HG02938 (cell line): ENCODE results near the gene ZMYM4.
"Not testable (repeated sequence)": the region's sequence is repeated elsewhere in the genome, so short reads cannot be mapped to it uniquely, and the experiment has no call there.

Experiments used
- ATAC-seq: cut with Tn5 transposase; IDR thresholded peaks from one replicate; pipeline ENCODE4 v1.9.1; 2021; ENCODE audit warnings: mild to moderate bottlenecking, moderate library complexity; ENCODE audit not compliant: unreplicated experiment

Gene ZMYM4

DNA sequence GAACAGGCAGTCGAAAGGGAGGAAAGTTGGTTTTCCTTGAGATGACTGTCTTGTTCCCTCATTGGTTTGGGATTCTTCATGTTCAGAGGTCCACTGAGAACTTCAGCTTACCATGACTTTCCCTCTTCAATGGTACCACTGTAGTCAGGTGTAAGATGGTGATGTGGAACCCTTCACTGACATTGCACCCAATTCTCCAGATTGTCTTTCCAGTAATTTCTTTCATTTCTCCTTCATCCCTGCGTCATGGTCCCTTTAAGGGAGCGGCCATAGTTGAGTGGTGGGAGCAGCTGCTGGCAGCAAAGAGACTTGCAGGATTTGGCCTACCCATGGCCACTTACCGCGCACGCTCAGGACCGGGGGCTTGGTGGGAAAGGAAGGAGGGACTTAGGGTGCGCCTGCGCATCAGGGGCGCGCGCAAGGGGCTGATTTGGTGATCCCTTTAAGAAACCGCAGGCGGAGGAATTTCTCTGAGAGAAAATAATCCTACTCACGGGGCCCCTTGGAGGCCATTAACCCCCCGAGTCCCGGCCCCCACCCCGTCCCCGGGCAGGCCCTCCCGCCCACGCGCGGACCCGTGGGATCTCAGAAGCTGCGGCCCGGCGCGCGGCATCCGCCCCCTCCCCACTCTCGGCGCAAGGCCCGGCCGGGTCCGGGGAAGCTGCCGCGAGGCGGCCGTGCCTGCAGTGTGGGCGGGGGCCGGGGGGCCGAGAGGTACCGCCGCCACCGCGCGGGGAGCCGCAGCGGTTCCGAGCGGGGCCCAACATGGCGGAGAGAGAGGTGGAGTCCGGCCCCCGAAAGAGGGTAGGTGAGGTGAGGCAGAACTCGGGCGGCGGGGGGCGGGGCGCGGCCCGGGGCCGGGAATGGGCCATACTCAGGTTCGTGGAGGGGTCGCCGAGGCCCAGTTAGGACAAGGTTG, at the start of gene ZMYM4:
Gene ZMYM4 (plus strand): TSS at position 428 of the 919 bp plus-strand sequence. CDS start 338 bp downstream, at position 766.
- ATAC-seq: peak; percentile 87

DNA sequence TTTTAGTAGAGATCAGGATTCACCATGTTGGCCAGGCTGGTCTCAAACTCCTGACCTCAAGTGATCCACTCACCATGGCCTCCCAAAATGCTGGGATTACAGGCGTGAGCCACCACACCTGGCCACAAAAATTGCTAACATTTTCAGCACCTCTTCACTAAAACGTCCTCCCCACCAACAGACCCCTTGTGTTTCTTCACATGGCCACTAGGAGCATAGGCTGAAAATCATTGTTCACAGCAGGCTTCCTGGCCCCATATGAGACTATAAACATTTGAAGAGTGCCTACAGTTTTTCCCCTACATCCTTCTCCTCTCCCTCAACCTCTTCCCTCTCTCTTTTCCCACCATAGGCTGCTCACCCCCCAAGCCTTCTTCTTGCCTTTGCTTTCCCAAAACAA, 47.5 kb upstream of the ZMYM4 start:
- ATAC-seq: no peak

DNA sequence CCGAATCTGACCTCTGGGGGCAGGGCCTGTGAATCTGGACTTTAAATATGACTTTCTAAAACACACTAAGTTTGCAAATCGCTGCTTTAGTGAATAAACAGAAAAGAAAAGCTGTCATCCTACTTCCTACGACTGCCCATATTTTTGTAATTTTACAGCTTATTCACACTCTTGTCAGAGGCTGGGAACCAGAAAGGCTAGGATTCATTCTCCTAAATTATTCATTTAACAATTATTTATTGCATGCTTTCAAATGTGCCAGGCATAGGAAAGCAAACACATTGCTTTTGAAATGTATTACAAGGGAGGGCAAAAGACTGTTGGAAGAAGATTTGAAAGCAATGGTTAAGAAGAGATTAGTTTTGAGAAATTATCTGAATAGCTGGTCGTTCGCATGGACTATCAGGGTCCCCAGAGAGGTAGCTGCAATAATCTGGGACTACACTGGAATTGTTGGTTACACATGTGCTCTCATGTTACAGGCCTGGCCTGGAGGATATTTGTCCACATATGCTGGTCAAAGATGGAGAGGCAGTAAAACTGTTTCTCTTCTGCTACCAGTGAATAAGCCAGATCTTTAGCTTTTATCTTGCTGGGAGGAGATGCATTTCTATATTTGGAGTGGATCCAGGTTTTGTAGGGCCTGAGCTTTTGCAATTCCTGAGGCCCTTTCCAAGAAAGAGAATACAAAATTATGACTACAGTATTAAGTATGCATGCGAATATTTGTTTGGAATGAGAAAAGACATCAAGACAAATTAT, 46.0 kb upstream of the ZMYM4 start:
- no peak for ATAC-seq

DNA sequence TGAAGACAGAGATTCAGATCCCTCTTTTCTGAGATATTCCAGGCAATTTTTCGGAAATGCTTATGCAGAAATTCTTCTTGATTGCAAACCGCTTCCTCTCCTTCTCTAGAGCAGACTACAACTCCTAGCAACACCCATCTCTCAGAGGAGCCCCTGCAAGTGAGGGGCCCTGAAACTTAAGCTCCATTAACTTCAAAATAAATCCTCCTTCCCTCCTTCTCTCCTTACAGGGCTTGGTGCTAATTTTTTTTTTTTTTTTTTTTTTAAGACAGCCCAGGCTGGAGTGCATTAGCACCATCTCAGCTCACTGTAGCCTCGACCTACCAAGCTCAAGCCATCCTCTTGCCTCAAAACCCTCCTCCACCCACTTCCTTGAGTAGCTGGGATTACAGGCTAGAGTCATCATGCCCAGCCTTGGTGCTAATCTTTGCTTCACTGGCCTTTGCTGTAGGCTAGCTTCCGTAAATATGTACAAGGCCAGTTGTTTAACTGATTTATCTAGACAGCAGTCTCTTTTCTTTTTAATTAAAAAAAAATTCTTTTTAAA, 45.4 kb upstream of the ZMYM4 start:
- ATAC-seq: no peak

DNA sequence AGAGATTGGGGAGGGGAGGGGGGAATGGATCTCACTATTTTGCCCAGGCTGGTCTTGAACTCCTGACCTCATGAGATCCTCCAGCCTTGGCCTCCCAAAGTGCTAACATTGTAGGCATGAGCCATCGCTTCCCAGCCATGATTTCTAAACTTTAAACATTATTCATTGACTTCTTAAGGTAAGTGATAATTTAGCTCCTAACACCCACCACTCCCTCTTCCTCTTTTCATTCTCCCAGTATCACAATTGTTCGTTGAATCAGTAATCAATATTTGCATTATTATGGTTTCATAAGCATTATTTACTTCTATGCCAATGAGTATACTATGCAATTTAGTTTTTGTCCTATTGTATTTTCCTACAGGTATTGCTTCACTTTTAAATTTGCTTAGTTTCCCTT, 42.0 kb upstream of the ZMYM4 start:
- ATAC-seq: no peak

DNA sequence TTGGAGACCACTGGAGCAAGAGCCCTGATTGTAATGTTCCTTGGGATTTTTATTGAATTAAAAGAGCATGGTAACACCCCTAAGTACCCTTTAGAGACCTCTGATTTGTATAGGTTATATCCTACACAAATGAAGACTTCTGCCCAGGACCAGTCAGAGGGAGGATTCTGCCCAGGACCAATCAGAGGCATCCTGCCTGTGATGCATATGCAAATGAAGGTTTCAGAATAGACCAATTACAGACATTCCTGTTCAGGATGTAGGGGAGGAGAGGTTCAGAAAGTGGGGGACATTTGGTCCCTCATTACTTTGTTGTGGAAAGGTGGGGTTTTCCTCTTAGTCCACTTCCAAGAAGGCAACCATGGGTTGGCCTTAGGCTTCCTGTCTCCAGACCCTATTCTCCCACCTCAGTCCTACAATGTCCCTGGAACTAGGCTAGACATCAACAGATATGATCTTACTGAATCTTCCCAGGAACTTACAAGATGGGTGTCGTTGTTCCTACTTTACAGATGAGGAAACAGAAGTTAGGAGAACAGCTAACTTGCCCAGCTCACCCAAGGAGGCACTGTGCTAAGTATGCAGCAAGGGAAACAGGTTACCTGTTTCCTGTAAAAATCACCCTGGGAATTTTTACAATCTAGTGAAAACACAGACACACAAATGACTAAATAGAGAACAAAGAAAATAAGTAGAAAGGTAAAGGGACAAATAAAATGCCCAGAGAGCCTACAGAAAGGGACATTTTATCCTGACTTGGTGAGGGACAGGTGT, 38.7 kb upstream of the ZMYM4 start:
- no peak for ATAC-seq

DNA sequence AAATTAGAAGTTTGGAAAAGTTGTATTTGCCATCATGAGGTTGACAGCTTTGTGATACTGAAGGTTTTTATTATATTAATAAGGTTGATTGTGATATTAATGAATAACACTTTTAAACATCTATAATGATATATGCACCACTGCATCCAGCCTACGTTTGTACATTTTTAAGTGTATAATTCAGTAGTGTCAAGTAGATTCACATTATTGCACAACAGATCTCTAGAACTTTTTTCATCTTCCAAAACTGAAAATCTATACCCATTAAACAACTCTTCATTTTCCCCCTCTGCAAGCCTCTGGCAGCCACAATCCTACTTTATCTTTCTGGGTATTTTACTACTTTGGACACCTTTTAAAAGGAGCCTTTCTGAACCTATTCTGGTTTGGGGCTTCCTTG, 37.2 kb upstream of the ZMYM4 start:
- ATAC-seq: no peak

DNA sequence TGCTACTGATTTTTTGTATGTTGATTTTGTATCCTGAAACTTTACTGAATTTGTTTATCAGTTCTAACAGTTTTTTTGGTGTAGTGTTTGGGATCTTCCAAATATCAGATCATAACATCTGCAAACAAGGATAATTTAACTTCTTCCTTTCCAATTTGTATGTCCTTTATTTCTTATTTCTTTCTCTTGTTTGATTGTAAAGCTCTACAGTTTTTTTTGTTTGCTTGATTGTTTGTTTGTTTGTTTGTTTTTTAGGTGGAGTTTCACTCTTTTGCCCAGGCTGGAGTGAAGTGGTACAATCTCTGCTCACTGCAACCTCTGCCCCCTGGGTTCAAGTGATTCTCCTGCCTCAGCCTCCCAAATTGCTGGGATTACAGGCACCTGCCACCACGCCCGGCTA, 31.7 kb upstream of the ZMYM4 start:
- ATAC-seq: not testable (repeated sequence)

DNA sequence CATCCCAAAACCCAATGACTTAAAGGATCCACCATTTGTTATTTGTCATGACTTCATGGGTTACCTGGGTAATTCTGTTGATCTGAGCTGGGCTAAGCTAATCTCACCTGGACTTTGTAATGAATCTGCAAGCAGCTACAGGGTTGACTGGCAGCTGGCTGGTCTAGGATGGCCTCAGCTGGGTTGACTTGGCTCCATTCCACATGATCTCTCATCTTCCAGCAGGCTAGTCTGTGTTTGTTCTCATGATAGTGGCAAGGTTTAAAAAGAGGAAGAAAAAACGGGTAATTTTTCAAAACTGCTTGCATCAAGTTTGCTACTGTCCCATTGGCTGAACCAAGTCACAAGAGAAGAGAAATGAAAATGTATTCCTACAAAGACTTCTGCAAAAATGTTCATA, 24.8 kb upstream of the ZMYM4 start:
- no peak for ATAC-seq

DNA sequence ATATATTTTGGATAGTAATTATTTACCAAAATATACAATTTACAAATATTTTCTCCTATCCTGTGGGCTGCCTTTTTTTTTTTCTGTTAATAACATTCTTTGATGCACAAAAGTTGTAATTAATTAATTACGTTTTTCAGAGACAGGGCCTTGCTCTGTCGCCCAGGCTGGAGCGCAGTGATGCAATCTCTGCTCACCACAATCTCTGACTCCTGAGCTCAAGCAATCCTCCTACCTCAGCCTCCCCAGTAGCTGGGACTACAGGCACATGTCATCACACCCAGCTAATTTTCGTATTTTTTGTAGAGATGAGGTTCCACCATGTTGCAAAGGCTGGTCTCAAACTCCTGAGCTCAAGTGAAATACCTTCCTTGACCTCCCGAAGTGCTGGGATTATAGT, 21.3 kb upstream of the ZMYM4 start:
- no peak for ATAC-seq

DNA sequence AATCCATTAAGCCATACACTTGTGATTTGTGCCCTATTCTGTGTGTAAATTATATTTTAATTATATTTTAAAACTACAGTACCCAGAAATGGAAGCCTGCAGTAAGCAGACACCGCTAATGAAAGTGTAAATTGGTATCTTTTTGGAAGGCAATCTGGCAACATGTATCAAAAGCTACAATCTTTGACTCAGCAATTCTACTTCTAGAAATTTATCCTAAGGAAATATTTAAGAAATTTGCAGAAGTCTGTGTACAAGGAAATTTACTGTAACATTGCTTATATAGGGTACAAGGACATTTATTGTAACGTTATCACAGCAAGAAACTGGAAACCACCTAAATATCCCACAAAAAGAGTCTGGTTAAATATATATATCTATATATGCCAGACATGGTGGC, 14.6 kb upstream of the ZMYM4 start:
- no peak for ATAC-seq

DNA sequence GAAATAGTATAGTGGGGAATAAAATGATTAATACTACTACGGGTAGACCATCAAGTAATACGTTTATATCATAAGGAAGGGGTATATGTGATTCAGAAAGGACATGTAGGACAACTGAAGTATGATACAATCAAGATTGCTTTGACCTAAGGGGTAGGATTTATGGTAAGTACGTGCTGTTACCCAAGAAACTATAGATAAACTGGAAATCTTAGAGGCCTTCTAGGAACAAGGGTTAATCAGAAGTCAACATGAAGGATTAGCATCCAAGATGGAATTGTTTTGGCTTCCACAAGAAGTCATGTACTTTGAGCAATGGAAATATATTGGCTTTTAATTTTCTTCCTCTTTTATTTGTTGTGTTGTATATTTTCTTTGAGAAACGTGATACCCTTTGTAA, 13.2 kb upstream of the ZMYM4 start:
- no peak for ATAC-seq

DNA sequence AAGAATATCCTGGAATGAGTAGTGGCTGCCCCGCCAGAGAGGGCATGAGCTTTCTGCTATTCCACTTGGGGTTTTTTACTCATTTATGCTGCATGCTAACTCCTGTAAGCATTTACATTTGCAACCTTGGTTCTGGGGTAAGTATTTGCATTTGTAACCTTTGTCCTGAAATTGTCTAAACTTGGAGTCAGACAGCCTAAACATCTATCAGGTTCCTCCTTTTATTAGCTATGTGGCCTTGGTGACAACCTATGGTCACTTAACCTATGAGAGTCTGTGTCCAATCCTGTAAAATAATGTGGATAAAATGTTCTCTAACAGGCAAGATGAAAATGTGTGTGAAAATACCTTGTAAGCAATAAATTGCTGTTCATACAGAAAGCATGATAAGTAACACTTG, 8.9 kb upstream of the ZMYM4 start:
- no peak for ATAC-seq

DNA sequence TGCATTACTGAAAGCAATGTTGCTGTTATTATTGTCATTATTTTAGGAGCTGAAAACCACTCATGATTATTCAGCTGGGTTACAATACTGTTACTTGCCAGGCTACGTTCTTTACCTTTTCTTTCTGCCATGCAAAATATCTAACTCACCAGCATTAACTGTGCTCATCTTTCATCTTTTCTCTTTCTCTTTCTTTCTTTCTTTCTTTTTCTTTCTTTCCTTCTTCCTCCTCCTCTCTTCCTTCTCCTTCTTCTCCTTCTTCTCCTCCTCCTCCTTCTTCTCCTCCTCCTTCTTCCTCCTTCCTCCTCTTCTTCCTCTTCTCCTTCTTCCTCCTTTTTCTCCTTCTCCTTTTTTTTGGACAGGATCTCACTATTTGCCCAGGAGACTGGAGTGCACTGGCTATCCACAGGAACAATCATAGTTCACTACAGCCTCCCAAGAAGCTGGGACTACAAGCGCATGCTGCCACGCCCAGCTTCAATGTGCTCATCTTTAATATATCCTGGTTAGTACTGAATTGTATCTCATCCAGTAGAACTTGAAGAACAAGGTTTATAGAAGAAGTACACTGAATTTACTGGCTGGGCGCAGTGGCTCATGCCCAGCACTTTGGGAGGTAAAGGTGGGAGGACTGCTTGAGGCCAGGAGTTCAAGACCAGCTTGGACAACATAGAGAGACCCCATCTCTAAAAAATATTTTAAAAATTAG, 6.9 kb upstream of the ZMYM4 start:
- no peak for ATAC-seq

DNA sequence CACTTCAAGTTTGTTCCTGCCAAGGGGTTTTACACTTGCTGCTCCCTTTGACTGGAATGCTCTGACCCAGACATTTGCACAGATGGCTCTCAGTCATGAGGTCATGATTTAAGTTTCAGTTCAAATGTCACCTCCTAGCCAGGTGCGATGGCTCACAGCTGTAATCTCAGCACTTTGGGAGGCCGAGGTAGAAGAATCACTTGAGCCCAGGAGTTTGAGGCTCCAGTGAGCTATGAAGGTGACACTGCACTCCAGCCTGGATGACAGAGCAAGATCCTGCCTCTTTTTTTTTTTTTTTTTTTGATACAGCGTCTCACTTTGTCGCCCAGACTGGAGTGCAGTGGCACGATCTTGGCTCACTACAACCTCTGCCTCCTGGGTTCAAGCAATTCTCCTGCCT, 4.5 kb upstream of the ZMYM4 start:
- ATAC-seq: no peak

DNA sequence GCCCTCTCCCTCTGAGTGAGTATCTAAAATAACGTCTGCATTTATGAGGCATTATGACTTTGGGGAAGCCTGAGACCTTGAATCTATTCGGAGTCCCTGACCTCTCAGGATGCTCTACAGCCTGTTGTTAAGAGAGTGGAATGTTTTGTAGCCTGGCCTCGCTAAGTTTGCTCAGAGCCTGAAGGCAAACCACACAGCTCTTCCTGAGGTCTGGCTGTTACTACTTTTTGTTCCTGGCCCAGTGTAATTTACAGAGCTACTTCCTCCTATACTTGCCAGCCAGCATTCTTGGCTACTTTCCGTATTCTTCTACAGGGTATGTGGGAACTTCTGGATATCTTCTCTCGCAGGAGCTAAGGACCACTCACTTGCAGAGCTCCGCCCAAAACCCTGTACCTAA, 3.6 kb upstream of the ZMYM4 start:
- ATAC-seq: no peak

DNA sequence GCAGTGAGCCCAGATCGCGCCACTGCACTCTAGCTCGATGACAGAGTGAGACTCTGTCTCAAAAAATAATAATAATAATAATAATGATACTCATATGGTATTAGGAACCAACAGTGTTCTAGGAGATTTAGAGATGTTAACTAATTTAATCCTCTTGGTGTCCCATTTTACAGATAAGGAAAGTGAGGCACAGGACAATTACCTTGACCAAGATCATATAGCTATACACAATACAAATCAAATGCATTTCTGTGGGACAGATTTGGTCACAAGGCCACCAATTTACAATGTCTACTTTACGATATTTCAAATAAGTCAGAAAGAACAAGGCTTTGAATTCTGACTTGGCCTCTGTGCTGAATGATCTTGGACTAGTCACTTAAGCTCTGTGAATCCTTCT, 2.2 kb upstream of the ZMYM4 start:
- ATAC-seq: no peak

DNA sequence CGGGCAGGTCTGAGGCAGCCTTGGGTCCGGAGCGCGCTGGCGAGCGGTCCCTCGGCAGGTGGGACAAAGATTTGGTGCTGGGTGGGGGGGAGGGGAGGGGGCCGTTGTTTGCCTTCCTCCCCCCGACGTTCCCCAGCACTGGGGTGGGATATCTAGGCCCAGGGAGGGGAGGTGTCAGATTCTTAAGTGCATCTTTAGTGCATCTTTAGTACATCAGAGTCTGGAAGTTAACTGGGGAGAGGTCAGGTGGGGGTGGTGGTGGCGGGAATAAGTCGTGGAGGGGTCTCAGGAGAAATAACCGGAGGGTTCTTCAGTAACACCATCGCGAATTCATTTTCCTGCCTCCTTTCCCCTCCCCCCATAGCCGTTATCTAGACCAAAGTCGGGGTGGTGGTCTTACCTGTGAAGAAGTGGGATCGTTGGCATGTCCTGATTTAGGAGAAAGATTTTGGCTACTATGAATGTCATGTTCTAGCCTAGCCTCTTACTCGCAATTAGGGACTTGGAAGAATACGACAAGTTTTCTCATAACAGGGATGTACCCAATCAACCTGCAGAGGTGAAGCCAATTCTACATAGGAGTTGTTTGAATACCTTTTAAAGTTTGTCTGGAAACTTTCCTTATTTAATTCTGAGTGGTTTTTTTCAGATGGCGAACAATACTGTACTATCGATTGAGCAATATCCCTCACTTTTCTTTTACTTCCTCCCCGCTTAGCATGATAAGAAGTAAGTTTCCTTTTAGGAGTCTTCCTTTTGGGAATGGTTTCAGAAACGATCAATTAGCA, 886 bp downstream of the ZMYM4 start:
- ATAC-seq: no peak

DNA sequence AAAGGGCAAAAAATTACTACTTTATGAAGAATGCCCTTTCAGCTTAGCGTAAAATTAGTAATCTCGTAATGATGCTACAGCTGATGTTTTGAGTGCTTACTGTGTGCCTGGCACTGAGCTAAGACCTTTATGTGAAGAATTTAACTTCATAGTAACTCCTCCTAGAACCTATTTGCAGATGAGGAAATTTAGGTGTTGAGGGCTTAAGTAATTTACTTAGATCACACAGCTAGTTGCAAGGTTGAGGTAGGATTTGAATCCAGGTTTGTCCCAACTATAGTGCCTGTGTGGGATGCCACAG, 1.4 kb downstream of the ZMYM4 start:
- no peak for ATAC-seq

DNA sequence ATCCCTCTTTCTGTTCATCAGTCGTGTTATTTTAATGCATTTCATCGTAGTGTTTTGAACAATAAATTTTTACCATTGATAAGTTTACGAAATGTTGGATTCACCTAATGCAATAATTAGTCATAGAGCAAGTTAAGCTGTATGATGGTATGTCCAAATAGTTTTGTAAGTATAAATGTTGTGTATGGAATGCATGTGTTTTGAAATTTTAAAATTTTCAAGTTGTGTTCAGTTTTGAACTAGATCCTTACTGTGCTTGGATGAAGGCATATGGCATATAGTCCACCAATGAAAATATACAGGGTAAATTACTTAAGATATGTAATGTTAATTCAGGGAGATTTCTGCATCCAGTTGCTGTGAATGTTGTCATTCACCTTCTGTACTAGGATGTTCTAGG, 2.3 kb downstream of the ZMYM4 start:
- no peak for ATAC-seq
